HepG2 (cell line): Measurements from ENCODE around the gene RASD1. TPM values are rescaled to one million over a fixed set of nuclear protein-coding genes. Genes with fewer than 3 reads are reported as not detected.

ENCODE experiments used
- AKAP8 ChIP-seq: sonication (generic); formaldehyde crosslinking; IDR thresholded peaks from 2 replicates; pipeline ENCODE4 v1.5.1; 2020; ENCODE audit warnings: mild to moderate bottlenecking, missing genetic modification reagents
- CAMTA2 ChIP-seq: sonication (generic); formaldehyde crosslinking; IDR thresholded peaks from 2 replicates; pipeline ENCODE4 v1.4.0; 2020; ENCODE audit warnings: mild to moderate bottlenecking, missing genetic modification reagents, borderline replicate concordance
- HNRNPL ChIP-seq: fragments of 200-400 bp; formaldehyde crosslinking; IDR thresholded peaks from 2 replicates; pipeline ENCODE4 v1.6.1; 2017; ENCODE audit warnings: mild to moderate bottlenecking, low read depth, low read length
- HOXA3 ChIP-seq: sonication (generic); formaldehyde crosslinking; IDR thresholded peaks from 2 replicates; pipeline ENCODE4 v1.5.0; 2020; ENCODE audit warnings: missing genetic modification reagents
- HOXA9 ChIP-seq: sonication (generic); formaldehyde crosslinking; IDR thresholded peaks from 2 replicates; pipeline ENCODE4 v1.8.1; 2022; ENCODE audit warnings: missing genetic modification reagents, mild to moderate bottlenecking, moderate library complexity, borderline replicate concordance
- ISL2 ChIP-seq: sonication (generic); formaldehyde crosslinking; IDR thresholded peaks from 2 replicates; pipeline ENCODE4 v1.5.0; 2020; ENCODE audit warnings: missing genetic modification reagents
- KLF16 ChIP-seq, 2 experiments: sonication (generic) in 1 of 2; formaldehyde crosslinking in 1 of 2; IDR thresholded peaks; 2 replicates each; pipeline versions ENCODE4 v1.6.1 to v1.8.0; 2016 to 2023; ENCODE audit warnings: missing genetic modification reagents in 2 of 2, missing compliant biosample characterization in 1 of 2
- MEIS2 ChIP-seq: sonication (generic); formaldehyde crosslinking; IDR thresholded peaks from 2 replicates; pipeline ENCODE4 v1.9.0; 2021; ENCODE audit warnings: mild to moderate bottlenecking, missing genetic modification reagents
- POLR2G ChIP-seq: fragments of 200-400 bp; formaldehyde crosslinking; IDR thresholded peaks from 2 replicates; pipeline ENCODE4 v1.6.1; 2018; ENCODE audit warnings: mild to moderate bottlenecking, low read depth, low read length, moderate library complexity
- SRY ChIP-seq: sonication (generic); formaldehyde crosslinking; IDR thresholded peaks from 2 replicates; pipeline ENCODE4 v1.8.0; 2022; ENCODE audit warnings: mild to moderate bottlenecking, missing genetic modification reagents
- YEATS2 ChIP-seq: sonication (generic); formaldehyde crosslinking; IDR thresholded peaks from 2 replicates; pipeline ENCODE4 v1.4.0; 2020; ENCODE audit warnings: missing genetic modification reagents, borderline replicate concordance
- ZNF235 ChIP-seq: sonication (generic); formaldehyde crosslinking; IDR thresholded peaks from 2 replicates; pipeline ENCODE4 v1.8.1; 2023; ENCODE audit warnings: mild to moderate bottlenecking, missing genetic modification reagents, borderline replicate concordance
- ZNF33A ChIP-seq: sonication (generic); formaldehyde crosslinking; IDR thresholded peaks from 2 replicates; pipeline ENCODE4 v1.5.1; 2020; ENCODE audit warnings: missing genetic modification reagents, mild to moderate bottlenecking, moderate library complexity, borderline replicate concordance
- ZNF572 ChIP-seq: sonication (generic); formaldehyde crosslinking; IDR thresholded peaks from 2 replicates; pipeline ENCODE4 v1.5.1; 2020; ENCODE audit warnings: mild to moderate bottlenecking, missing genetic modification reagents
- polyA plus RNA-seq, 8 experiments: library from polyadenylated mRNA; depleted of rRNA in 3 of 8; stranded (reverse) in 7 of 8; unstranded in 1 of 8; fragments of >200 nt; fragmentation: Illumina TruSeq in 4 of 8; extraction: Trizol in 4 of 8; gene quantifications; 2 replicates each; pipeline versions ENCODE4 v1.2.1 to v1.2.3, GENCODE V29; 2011 to 2016; ENCODE audit warnings: low read depth in 4 of 8, missing spikeins in 1 of 8, mixed read lengths in 1 of 8; ENCODE audit not compliant: insufficient read depth in 1 of 8
- total RNA-seq, 5 experiments: library from RNA; depleted of rRNA; stranded (reverse); fragments of >200 nt; fragmentation: Illumina TruSeq; extraction: Trizol; gene quantifications; 2 replicates each; pipeline ENCODE4 v1.2.3, GENCODE V29; 2016; ENCODE audit warnings: low read depth in 1 of 5
- TF ChIP-seq, protein P1 (sequence below): sonication (generic); formaldehyde crosslinking; IDR thresholded peaks from 2 replicates; pipeline ENCODE4 v1.4.0; 2020; ENCODE audit warnings: missing genetic modification reagents
- TF ChIP-seq, protein P2 (sequence below): sonication (generic); formaldehyde crosslinking; IDR thresholded peaks from 2 replicates; pipeline ENCODE4 v1.9.0; 2021; ENCODE audit warnings: mild to moderate bottlenecking, missing genetic modification reagents
- TF ChIP-seq, protein P3 (sequence below): sonication (generic); formaldehyde crosslinking; IDR thresholded peaks from 2 replicates; pipeline ENCODE4 v1.4.0; 2020; ENCODE audit warnings: mild to moderate bottlenecking, missing genetic modification reagents
- TF ChIP-seq, protein P4 (sequence below): sonication (generic); formaldehyde crosslinking; IDR thresholded peaks from 2 replicates; pipeline ENCODE4 v1.5.0; 2020; ENCODE audit warnings: missing genetic modification reagents, mild to moderate bottlenecking, borderline replicate concordance

The RASD1 gene
- total and polyA plus RNA-seq, 2 of the 13 experiments (the other 11 are each of a cell fraction or from before 2014, with no cell fraction given), result 1.6 to 4.2 TPM

DNA sequence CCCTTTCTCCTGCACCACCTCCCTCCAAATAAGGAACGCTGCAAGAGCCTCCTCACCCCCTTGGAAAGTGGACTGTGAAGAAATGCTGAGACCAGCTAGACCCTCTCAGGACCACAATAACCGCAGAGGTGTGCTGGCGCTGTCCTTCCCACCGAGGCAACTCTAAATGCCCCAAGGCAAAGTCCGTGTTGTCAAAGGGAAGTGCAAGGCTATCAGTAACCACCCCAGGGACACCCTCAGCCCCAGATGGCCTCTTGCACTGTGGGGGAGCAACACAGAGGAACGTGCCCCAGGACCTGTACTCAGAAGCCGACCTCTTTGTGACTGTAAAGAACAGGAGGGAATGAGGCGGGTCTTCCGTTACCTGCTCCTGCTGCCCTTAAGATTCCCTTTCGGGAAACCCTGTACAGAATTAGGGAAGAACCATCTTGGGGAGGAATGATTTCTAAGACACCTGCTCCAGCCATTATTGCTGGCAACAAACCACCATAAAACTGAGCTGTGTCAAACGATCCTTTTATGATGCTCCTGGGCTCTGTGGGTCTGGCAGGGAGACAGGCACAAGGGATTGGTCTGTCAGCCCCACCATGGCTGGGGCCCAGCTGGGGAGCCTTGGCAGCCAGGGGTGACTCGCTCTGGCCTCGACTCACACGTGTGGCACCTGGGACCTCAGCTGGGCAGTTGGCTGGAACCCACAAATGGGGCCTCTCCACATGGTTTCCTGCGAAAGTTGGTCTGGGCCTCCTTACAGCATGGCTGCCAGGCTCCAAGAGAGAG lies 34.0 kb downstream of the RASD1 start (continued):
- no peak for TF ChIP-seq ZNF33A (CRISPR knock-in tag)
- TF ChIP-seq POLR2G, result no peak
- peak; percentile 74; the same call in 1 of the 2 replicates for TF ChIP-seq ZNF572 (CRISPR knock-in tag)
- TF ChIP-seq ZNF235 (CRISPR knock-in tag), result no peak
- no peak for TF ChIP-seq CAMTA2
- no peak for TF ChIP-seq AKAP8 (CRISPR knock-in tag)
- TF ChIP-seq, protein P1, sequence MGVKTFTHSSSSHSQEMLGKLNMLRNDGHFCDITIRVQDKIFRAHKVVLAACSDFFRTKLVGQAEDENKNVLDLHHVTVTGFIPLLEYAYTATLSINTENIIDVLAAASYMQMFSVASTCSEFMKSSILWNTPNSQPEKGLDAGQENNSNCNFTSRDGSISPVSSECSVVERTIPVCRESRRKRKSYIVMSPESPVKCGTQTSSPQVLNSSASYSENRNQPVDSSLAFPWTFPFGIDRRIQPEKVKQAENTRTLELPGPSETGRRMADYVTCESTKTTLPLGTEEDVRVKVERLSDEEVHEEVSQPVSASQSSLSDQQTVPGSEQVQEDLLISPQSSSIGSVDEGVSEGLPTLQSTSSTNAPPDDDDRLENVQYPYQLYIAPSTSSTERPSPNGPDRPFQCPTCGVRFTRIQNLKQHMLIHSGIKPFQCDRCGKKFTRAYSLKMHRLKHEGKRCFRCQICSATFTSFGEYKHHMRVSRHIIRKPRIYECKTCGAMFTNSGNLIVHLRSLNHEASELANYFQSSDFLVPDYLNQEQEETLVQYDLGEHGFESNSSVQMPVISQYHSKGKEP (CRISPR knock-in tag), result no peak
- no peak; the same call in 1 of the 2 replicates for TF ChIP-seq YEATS2 (CRISPR knock-in tag)
- TF ChIP-seq HNRNPL, result no peak
- TF ChIP-seq KLF16 (CRISPR knock-in tag; IDR thresholded peaks at IDR 0.05), result no peak
- no peak for TF ChIP-seq HOXA9
- TF ChIP-seq, protein P2, sequence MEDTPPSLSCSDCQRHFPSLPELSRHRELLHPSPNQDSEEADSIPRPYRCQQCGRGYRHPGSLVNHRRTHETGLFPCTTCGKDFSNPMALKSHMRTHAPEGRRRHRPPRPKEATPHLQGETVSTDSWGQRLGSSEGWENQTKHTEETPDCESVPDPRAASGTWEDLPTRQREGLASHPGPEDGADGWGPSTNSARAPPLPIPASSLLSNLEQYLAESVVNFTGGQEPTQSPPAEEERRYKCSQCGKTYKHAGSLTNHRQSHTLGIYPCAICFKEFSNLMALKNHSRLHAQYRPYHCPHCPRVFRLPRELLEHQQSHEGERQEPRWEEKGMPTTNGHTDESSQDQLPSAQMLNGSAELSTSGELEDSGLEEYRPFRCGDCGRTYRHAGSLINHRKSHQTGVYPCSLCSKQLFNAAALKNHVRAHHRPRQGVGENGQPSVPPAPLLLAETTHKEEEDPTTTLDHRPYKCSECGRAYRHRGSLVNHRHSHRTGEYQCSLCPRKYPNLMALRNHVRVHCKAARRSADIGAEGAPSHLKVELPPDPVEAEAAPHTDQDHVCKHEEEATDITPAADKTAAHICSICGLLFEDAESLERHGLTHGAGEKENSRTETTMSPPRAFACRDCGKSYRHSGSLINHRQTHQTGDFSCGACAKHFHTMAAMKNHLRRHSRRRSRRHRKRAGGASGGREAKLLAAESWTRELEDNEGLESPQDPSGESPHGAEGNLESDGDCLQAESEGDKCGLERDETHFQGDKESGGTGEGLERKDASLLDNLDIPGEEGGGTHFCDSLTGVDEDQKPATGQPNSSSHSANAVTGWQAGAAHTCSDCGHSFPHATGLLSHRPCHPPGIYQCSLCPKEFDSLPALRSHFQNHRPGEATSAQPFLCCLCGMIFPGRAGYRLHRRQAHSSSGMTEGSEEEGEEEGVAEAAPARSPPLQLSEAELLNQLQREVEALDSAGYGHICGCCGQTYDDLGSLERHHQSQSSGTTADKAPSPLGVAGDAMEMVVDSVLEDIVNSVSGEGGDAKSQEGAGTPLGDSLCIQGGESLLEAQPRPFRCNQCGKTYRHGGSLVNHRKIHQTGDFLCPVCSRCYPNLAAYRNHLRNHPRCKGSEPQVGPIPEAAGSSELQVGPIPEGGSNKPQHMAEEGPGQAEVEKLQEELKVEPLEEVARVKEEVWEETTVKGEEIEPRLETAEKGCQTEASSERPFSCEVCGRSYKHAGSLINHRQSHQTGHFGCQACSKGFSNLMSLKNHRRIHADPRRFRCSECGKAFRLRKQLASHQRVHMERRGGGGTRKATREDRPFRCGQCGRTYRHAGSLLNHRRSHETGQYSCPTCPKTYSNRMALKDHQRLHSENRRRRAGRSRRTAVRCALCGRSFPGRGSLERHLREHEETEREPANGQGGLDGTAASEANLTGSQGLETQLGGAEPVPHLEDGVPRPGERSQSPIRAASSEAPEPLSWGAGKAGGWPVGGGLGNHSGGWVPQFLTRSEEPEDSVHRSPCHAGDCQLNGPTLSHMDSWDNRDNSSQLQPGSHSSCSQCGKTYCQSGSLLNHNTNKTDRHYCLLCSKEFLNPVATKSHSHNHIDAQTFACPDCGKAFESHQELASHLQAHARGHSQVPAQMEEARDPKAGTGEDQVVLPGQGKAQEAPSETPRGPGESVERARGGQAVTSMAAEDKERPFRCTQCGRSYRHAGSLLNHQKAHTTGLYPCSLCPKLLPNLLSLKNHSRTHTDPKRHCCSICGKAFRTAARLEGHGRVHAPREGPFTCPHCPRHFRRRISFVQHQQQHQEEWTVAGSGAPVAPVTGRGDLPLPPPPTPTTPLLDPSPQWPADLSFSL (CRISPR knock-in tag), result no peak
- TF ChIP-seq MEIS2 (CRISPR knock-in tag), result peak; percentile 75
- 0 out of 2 replicates have a peak, but pooled peaks have one; percentile 23 for TF ChIP-seq SRY (CRISPR knock-in tag)
- TF ChIP-seq, protein P3, sequence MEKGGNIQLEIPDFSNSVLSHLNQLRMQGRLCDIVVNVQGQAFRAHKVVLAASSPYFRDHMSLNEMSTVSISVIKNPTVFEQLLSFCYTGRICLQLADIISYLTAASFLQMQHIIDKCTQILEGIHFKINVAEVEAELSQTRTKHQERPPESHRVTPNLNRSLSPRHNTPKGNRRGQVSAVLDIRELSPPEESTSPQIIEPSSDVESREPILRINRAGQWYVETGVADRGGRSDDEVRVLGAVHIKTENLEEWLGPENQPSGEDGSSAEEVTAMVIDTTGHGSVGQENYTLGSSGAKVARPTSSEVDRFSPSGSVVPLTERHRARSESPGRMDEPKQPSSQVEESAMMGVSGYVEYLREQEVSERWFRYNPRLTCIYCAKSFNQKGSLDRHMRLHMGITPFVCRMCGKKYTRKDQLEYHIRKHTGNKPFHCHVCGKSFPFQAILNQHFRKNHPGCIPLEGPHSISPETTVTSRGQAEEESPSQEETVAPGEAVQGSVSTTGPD (CRISPR knock-in tag), result peak; percentile 80; the same call in 1 of the 2 replicates
- TF ChIP-seq, protein P4, sequence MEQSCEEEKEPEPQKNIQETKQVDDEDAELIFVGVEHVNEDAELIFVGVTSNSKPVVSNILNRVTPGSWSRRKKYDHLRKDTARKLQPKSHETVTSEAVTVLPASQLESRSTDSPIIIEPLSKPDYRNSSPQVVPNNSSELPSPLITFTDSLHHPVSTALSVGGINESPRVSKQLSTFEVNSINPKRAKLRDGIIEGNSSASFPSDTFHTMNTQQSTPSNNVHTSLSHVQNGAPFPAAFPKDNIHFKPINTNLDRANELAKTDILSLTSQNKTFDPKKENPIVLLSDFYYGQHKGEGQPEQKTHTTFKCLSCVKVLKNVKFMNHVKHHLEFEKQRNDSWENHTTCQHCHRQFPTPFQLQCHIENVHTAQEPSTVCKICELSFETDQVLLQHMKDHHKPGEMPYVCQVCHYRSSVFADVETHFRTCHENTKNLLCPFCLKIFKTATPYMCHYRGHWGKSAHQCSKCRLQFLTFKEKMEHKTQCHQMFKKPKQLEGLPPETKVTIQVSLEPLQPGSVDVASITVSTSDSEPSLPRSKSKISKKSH (CRISPR knock-in tag), result no peak
- peak; percentile 71; the same call in 1 of the 2 replicates for TF ChIP-seq HOXA3
- TF ChIP-seq ISL2 (CRISPR knock-in tag), result no peak
